T-helper 1 cell treated with Interleukin-12 subunit alpha and Interleukin-12 subunit beta and Interleukin-4 antibody, amounts not matched to agents 30 μg/mL and 1 μg/mL, for 36 hours (primary cell): ENCODE data around the gene HMG20A.
A peak's percentile ranks its signal among the peaks of the same experiment; 100 is the strongest.
"Not testable (repeated sequence)": the region's sequence is repeated elsewhere in the genome, so short reads cannot be mapped to it uniquely, and the experiment has no call there.

Experiments
- H3K27ac Mint-ChIP-seq: one replicate; pipeline ENCODE4 v1.8.0; 2021; ENCODE audit warnings: mild to moderate bottlenecking, mixed read lengths
- H3K27me3 Mint-ChIP-seq: one replicate; pipeline ENCODE4 v1.8.0; 2021; ENCODE audit warnings: low read depth, mixed read lengths
- H3K36me3 Mint-ChIP-seq: one replicate; pipeline ENCODE4 v1.8.0; 2021; ENCODE audit warnings: low read depth, mixed read lengths
- H3K4me1 Mint-ChIP-seq: one replicate; pipeline ENCODE4 v1.8.0; 2021; ENCODE audit warnings: low read depth, mixed read lengths
- H3K4me3 Mint-ChIP-seq: one replicate; pipeline ENCODE4 v1.8.0; 2021; ENCODE audit warnings: mild to moderate bottlenecking, moderate library complexity, mixed read lengths
- H3K9me3 Mint-ChIP-seq: one replicate; pipeline ENCODE4 v1.8.0; 2021; ENCODE audit warnings: mixed read lengths

HMG20A gene

GRCh38 chr15:77395013-77395774 lies 25.5 kb upstream of the HMG20A start:
- H3K9me3 Mint-ChIP-seq, result peaks cover 54% of the 10 kb centered on the region
- peaks cover 31% of the 10 kb centered on the region for H3K36me3 Mint-ChIP-seq
- no peak overlapping the region for H3K27ac Mint-ChIP-seq
- no peaks in the 10 kb centered on the region for H3K27me3 Mint-ChIP-seq
- H3K4me3 Mint-ChIP-seq, result no peak overlapping the region
- no peaks in the 10 kb centered on the region for H3K4me1 Mint-ChIP-seq

- peaks cover 57% of the 10 kb centered on the region for H3K9me3 Mint-ChIP-seq
- H3K27ac Mint-ChIP-seq, result no peak overlapping the region
- H3K36me3 Mint-ChIP-seq, result peaks cover 33% of the 10 kb centered on the region
- no peak overlapping the region for H3K4me3 Mint-ChIP-seq
- H3K4me1 Mint-ChIP-seq, result no peaks in the 10 kb centered on the region
- no peaks in the 10 kb centered on the region for H3K27me3 Mint-ChIP-seq
These were observed 24.0 kb upstream of the HMG20A start for GRCh38 chr15:77396692-77397091.

GRCh38 chr15:77398927-77399326 lies 21.8 kb upstream of the HMG20A start:
- Mint-ChIP-seq H3K4me3 (no peak overlapping the region), H3K36me3 (peaks cover 28% of the 10 kb centered on the region), H3K9me3 (peaks cover 57% of the 10 kb centered on the region), H3K4me1 (peaks cover 3% of the 10 kb centered on the region), H3K27me3 (no peaks in the 10 kb centered on the region), H3K27ac (no peak overlapping the region)

GRCh38 chr15:77400258-77400657 lies 20.4 kb upstream of the HMG20A start:
- no peak overlapping the region for H3K4me3 Mint-ChIP-seq
- peaks cover 47% of the 10 kb centered on the region for H3K9me3 Mint-ChIP-seq
- H3K36me3 Mint-ChIP-seq, result peaks cover 24% of the 10 kb centered on the region
- H3K4me1 Mint-ChIP-seq, result peaks cover 3% of the 10 kb centered on the region
- no peak overlapping the region for H3K27ac Mint-ChIP-seq
- no peaks in the 10 kb centered on the region for H3K27me3 Mint-ChIP-seq

- H3K4me1 Mint-ChIP-seq, result peaks cover 20% of the 10 kb centered on the region
- H3K27me3 Mint-ChIP-seq, result no peaks in the 10 kb centered on the region
- peaks cover 26% of the 10 kb centered on the region for H3K9me3 Mint-ChIP-seq
- no peak overlapping the region for H3K4me3 Mint-ChIP-seq
- peaks cover 15% of the 10 kb centered on the region for H3K36me3 Mint-ChIP-seq
- peak overlapping the region; percentile 12 for H3K27ac Mint-ChIP-seq
These were observed 17.8 kb upstream of the HMG20A start for GRCh38 chr15:77402740-77403379.

- H3K27me3 Mint-ChIP-seq, H3K27ac Mint-ChIP-seq, H3K36me3 Mint-ChIP-seq, H3K9me3 Mint-ChIP-seq, H3K4me3 Mint-ChIP-seq: not testable (repeated sequence)
- H3K4me1 Mint-ChIP-seq, result peaks cover 36% of the 10 kb centered on the region
These were observed 14.4 kb upstream of the HMG20A start for GRCh38 chr15:77406173-77406759.

GRCh38 chr15:77406846-77407245 lies 13.8 kb upstream of the HMG20A start:
- Mint-ChIP-seq H3K9me3 (no peaks in the 10 kb centered on the region), H3K27ac (no peak overlapping the region), H3K27me3 (no peaks in the 10 kb centered on the region), H3K36me3 (peaks cover 3% of the 10 kb centered on the region), H3K4me3 (no peak overlapping the region), H3K4me1 (peaks cover 36% of the 10 kb centered on the region)

GRCh38 chr15:77409259-77410156 lies 11.2 kb upstream of the HMG20A start:
- Mint-ChIP-seq H3K4me1 (peaks cover 41% of the 10 kb centered on the region), H3K27ac (peak overlapping the region; percentile 81), H3K4me3 (peak overlapping the region; percentile 73), H3K36me3 (peaks cover 7% of the 10 kb centered on the region), H3K9me3 (no peaks in the 10 kb centered on the region), H3K27me3 (no peaks in the 10 kb centered on the region)

- Mint-ChIP-seq H3K27ac (peak overlapping the region; percentile 81), H3K4me3 (peak overlapping the region; percentile 73), H3K4me1 (peaks cover 41% of the 10 kb centered on the region)
- not testable (repeated sequence) for H3K9me3 Mint-ChIP-seq, H3K27me3 Mint-ChIP-seq, H3K36me3 Mint-ChIP-seq
These were observed 10.6 kb upstream of the HMG20A start for GRCh38 chr15:77410157-77410500.

- Mint-ChIP-seq H3K4me3 (peak overlapping the region; percentile 73), H3K4me1 (peaks cover 37% of the 10 kb centered on the region), H3K9me3 (no peaks in the 10 kb centered on the region), H3K27ac (no peak overlapping the region), H3K27me3 (no peaks in the 10 kb centered on the region), H3K36me3 (peaks cover 7% of the 10 kb centered on the region)
These were observed 9.7 kb upstream of the HMG20A start for GRCh38 chr15:77410701-77411618.

- Mint-ChIP-seq H3K27me3 (no peaks in the 10 kb centered on the region), H3K36me3 (peaks cover 7% of the 10 kb centered on the region), H3K4me3 (no peak overlapping the region), H3K9me3 (no peaks in the 10 kb centered on the region), H3K27ac (no peak overlapping the region), H3K4me1 (peaks cover 30% of the 10 kb centered on the region)
These were observed 9.1 kb upstream of the HMG20A start for GRCh38 chr15:77411619-77411976.

GRCh38 chr15:77412972-77413698 lies 7.6 kb upstream of the HMG20A start:
- no peak overlapping the region for H3K27ac Mint-ChIP-seq
- peaks cover 30% of the 10 kb centered on the region for H3K4me1 Mint-ChIP-seq
- H3K27me3 Mint-ChIP-seq, result no peaks in the 10 kb centered on the region
- H3K9me3 Mint-ChIP-seq, result no peaks in the 10 kb centered on the region
- peaks cover 7% of the 10 kb centered on the region for H3K36me3 Mint-ChIP-seq
- no peak overlapping the region for H3K4me3 Mint-ChIP-seq

GRCh38 chr15:77413699-77414349 lies 6.9 kb upstream of the HMG20A start:
- peaks cover 8% of the 10 kb centered on the region for H3K36me3 Mint-ChIP-seq
- peaks cover 2% of the 10 kb centered on the region for H3K27me3 Mint-ChIP-seq
- H3K4me1 Mint-ChIP-seq, result peaks cover 37% of the 10 kb centered on the region
- no peaks in the 10 kb centered on the region for H3K9me3 Mint-ChIP-seq
- no peak overlapping the region for H3K27ac Mint-ChIP-seq
- no peak overlapping the region for H3K4me3 Mint-ChIP-seq
